A549 (cell line): ENCODE results near the gene AUTS2. TPM values are rescaled to one million over a fixed set of nuclear protein-coding genes. Genes with fewer than 3 reads are reported as not detected.

ENCODE experiments used
- ATAC-seq, 2 experiments: fragments of 200-7000 bp in 1 of 2; fragments of >200 bp in 1 of 2; cut with Nextera tagmentation in 1 of 2; cut with Tn5 transposase in 1 of 2; 3 replicates each; pipeline versions ENCODE4 v1.8.0 to v1.9.1; 2018 to 2020; ENCODE audit warnings: mild to moderate bottlenecking in 1 of 2, moderate library complexity in 1 of 2
- CTCF ChIA-PET: fragments of 300-600 bp; sonication (Branson Sonifier 250); formaldehyde crosslinking; extraction: SDS; loops from one replicate; lab custom pipeline; 2021; ENCODE audit warnings: antibody characterized with exemption, inconsistent platforms; lab: Yijun Ruan, JAX
- POLR2A ChIA-PET: fragments of 350-600 bp; formaldehyde crosslinking; extraction: SDS; loops from one replicate; lab custom pipeline; 2021; ENCODE audit warnings: antibody characterized with exemption, inconsistent platforms; lab: Yijun Ruan, JAX
- DNase-seq, 2 experiments: peaks; one replicate each; pipeline versions ENCODE4 v3.0.0 to v3.0.0-alpha.2; 2011 to 2016; ENCODE audit warnings: low read depth in 1 of 2, low spot score in 1 of 2
- FAIRE-seq: peaks from 2 replicates; lab custom pipeline; 2011; peaks lifted over from hg19 to GRCh38; lab: Jason Lieb, UNC
- H3K27ac ChIP-seq, 2 experiments: fragments of >200 bp; sonication (Bioruptor Twin); formaldehyde crosslinking; 3 replicates each; pipeline ENCODE4 v1.5.1; 2016 to 2017
- H3K4me1 ChIP-seq: fragments of >200 bp; sonication (Bioruptor Twin); formaldehyde crosslinking; 3 replicates; pipeline ENCODE4 v1.6.1; 2016
- H3K4me2 ChIP-seq: fragments of >200 bp; sonication (Bioruptor Twin); formaldehyde crosslinking; 3 replicates; pipeline ENCODE4 v1.6.1; 2016
- H3K4me3 ChIP-seq: fragments of >200 bp; sonication (Bioruptor Twin); formaldehyde crosslinking; 3 replicates; pipeline ENCODE4 v1.5.1; 2016
- H3K9me3 ChIP-seq: fragments of >200 bp; sonication (Bioruptor Twin); formaldehyde crosslinking; 3 replicates; pipeline ENCODE4 v1.6.1; 2016
- CHD4 ChIP-seq: fragments of 200-600 bp; sonication (generic); IDR thresholded peaks from 2 replicates; pipeline ENCODE4 v1.6.1; 2016; ENCODE audit warnings: antibody characterized with exemption, mild to moderate bottlenecking, borderline replicate concordance
- EHMT2 ChIP-seq: fragments of 200-600 bp; sonication (generic); IDR thresholded peaks from 2 replicates; pipeline ENCODE4 v1.6.1; 2016; ENCODE audit warnings: antibody characterized with exemption, low read depth, mild to moderate bottlenecking, moderate library complexity
- FOSL2 ChIP-seq, 2 experiments: fragments of 450-650 bp in 1 of 2; fragments of >200 bp in 1 of 2; sonication (Bioruptor Twin) in 1 of 2; formaldehyde crosslinking; IDR thresholded peaks; 2 replicates each; pipeline versions ENCODE4 v1.5.0 to v1.6.1; 2016 to 2020; ENCODE audit warnings: mild to moderate bottlenecking in 1 of 2, moderate library complexity in 1 of 2
- FOXS1 ChIP-seq: fragments of 250-450 bp; sonication (Bioruptor Pico); IDR thresholded peaks from 2 replicates; pipeline ENCODE4 v1.5.0; 2020; ENCODE audit warnings: mild to moderate bottlenecking, moderate library complexity
- HEYL ChIP-seq: fragments of 250-450 bp; sonication (Bioruptor Pico); IDR thresholded peaks from 2 replicates; pipeline ENCODE4 v1.8.0; 2021; ENCODE audit warnings: mild to moderate bottlenecking, moderate library complexity
- KDM1A ChIP-seq: fragments of 200-600 bp; sonication (generic); IDR thresholded peaks from 2 replicates; pipeline ENCODE4 v1.6.1; 2016; ENCODE audit warnings: low read depth, mild to moderate bottlenecking
- NPAS2 ChIP-seq: fragments of 250-450 bp; sonication (Bioruptor Pico); IDR thresholded peaks from 2 replicates; pipeline ENCODE4 v1.8.0; 2022; ENCODE audit warnings: mild to moderate bottlenecking, moderate library complexity, borderline replicate concordance
- RFX5 ChIP-seq: fragments of 450-650 bp; IDR thresholded peaks from 2 replicates; pipeline ENCODE4 v1.7.1; 2014; ENCODE audit warnings: antibody characterized with exemption, mild to moderate bottlenecking, moderate library complexity
- RNF2 ChIP-seq: fragments of 200-600 bp; sonication (generic); IDR thresholded peaks from 2 replicates; pipeline ENCODE4 v1.6.1; 2016; ENCODE audit warnings: low read depth, mild to moderate bottlenecking, antibody characterized with exemption, moderate library complexity, borderline replicate concordance
- TFCP2L1 ChIP-seq: fragments of 250-450 bp; sonication (Bioruptor Pico); IDR thresholded peaks from 2 replicates; pipeline ENCODE4 v1.5.0; 2021; ENCODE audit warnings: mild to moderate bottlenecking
- WGBS: methylation state at CpG from one replicate; pipeline ENCODE4 v1.1.6; 2017; ENCODE audit errors: missing lambda C conversion rate; 5-methylcytosine and 5-hydroxymethylcytosine counted together
- polyA plus RNA-seq, 4 experiments: library from polyadenylated mRNA; depleted of rRNA in 3 of 4; stranded (reverse); fragments of >200 nt; fragmentation: RNase III in 1 of 4; extraction: RNeasy Plus Mini Kit Qiagen cat#74134 plus additional on column Dnase treatment in 1 of 4; gene quantifications; 2 replicates in 3 of 4; 3 replicates in 1 of 4; pipeline ENCODE4 v1.2.3, GENCODE V29; 2011 to 2017
- TF ChIP-seq, protein P1 (sequence below): fragments of >200 bp; sonication (Bioruptor Twin); formaldehyde crosslinking; IDR thresholded peaks from 3 replicates; pipeline ENCODE4 v1.6.1; 2016
- TF ChIP-seq, protein P2 (sequence below): fragments of 250-450 bp; sonication (Bioruptor Pico); IDR thresholded peaks from 2 replicates; pipeline ENCODE4 v1.5.0; 2020; ENCODE audit warnings: low read depth, mild to moderate bottlenecking, moderate library complexity
- TF ChIP-seq, protein P3 (sequence below): fragments of 450-650 bp; IDR thresholded peaks from 2 replicates; pipeline ENCODE4 v1.6.1; 2014; ENCODE audit warnings: antibody characterized with exemption
- TF ChIP-seq, protein P4 (sequence below): fragments of >200 bp; sonication (Bioruptor Twin); formaldehyde crosslinking; IDR thresholded peaks from 2 replicates; pipeline ENCODE4 v1.6.1; 2016
- TF ChIP-seq, protein P5 (sequence below): fragments of >200 bp; sonication (Bioruptor Twin); formaldehyde crosslinking; IDR thresholded peaks from 3 replicates; pipeline ENCODE4 v1.5.1; 2016
- TF ChIP-seq, protein P6 (sequence below): IDR thresholded peaks from 2 replicates; pipeline ENCODE4 v1.6.1; 2012
- TF ChIP-seq, protein P7 (sequence below): fragments of 150-350 bp; IDR thresholded peaks from 2 replicates; pipeline ENCODE4 v1.6.1; 2014; ENCODE audit warnings: low read depth, mild to moderate bottlenecking, low read length

The AUTS2 gene
- polyA plus RNA-seq, 2 of the 4 experiments (the other 2 are of a cell fraction): 1.6 to 3.6 TPM

DNA sequence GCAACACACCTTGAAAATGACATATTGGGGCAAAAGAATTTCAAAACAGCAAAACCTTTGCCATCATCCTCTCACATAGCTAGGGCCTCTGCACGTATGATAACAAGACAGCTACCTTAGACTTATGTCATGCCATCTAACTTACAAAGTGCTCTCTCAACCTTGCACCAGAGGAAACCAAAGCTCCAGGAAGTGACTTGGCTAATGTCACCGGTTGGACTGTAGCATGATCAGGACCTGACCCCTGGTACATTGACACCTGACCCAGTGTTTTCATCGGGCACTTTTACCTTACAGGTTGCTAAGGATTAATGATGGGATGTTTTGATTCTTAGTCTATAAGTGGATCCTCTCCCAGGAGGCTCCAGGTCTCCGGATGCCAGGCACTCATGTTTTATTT lies 1003.8 kb downstream of the AUTS2 start:
- Histone ChIP-seq H3K4me3 (no peak overlapping the region), H3K4me1 (no peaks in the 10 kb centered on the region), H3K27ac (no peak overlapping the region), H3K9me3 (peaks cover 18% of the 10 kb centered on the region), H3K4me2 (no peak overlapping the region)
- ChIA-PET CTCF (no interaction called here), POLR2A (no interaction called here)
- ATAC-seq: no peak
- no peak for DNase-seq
- TF ChIP-seq FOXS1 (CRISPR knock-in tag) (no peak), HEYL (CRISPR knock-in tag) (no peak), RFX5 (no peak), CHD4 (no peak), TFCP2L1 (CRISPR knock-in tag) (no peak)
- TF ChIP-seq, protein P1, sequence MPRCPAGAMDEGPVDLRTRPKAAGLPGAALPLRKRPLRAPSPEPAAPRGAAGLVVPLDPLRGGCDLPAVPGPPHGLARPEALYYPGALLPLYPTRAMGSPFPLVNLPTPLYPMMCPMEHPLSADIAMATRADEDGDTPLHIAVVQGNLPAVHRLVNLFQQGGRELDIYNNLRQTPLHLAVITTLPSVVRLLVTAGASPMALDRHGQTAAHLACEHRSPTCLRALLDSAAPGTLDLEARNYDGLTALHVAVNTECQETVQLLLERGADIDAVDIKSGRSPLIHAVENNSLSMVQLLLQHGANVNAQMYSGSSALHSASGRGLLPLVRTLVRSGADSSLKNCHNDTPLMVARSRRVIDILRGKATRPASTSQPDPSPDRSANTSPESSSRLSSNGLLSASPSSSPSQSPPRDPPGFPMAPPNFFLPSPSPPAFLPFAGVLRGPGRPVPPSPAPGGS: no peak
- TF ChIP-seq, protein P2, sequence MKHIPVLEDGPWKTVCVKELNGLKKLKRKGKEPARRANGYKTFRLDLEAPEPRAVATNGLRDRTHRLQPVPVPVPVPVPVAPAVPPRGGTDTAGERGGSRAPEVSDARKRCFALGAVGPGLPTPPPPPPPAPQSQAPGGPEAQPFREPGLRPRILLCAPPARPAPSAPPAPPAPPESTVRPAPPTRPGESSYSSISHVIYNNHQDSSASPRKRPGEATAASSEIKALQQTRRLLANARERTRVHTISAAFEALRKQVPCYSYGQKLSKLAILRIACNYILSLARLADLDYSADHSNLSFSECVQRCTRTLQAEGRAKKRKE (CRISPR knock-in tag): no peak
- TF ChIP-seq, protein P3, sequence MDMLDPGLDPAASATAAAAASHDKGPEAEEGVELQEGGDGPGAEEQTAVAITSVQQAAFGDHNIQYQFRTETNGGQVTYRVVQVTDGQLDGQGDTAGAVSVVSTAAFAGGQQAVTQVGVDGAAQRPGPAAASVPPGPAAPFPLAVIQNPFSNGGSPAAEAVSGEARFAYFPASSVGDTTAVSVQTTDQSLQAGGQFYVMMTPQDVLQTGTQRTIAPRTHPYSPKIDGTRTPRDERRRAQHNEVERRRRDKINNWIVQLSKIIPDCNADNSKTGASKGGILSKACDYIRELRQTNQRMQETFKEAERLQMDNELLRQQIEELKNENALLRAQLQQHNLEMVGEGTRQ: no peak
- no peak for FAIRE-seq
- 10% methylated on average over 4 of the region's 4 CpGs for WGBS

DNA sequence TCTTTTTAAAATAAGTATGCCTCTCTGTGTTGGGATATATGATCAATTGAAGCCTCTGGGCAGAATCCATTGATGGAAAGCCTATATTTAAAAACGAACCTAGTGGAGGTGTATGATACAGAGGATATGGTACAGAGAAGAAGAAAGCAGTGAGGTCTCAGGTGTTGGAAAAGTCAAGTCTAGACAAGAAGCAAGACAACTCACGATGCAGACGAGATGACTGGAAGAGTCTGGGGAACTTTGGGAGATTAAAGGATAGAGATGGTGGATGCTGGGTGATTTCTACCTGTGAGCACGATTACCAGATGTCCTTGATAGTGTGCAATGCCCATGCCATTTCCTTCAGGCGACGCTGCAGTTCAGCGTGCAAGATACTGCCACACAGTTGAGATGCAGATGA lies 1009.0 kb downstream of the AUTS2 start:
- Histone ChIP-seq H3K27ac (no peak overlapping the region), H3K9me3 (peaks cover 14% of the 10 kb centered on the region), H3K4me3 (no peak overlapping the region), H3K4me2 (no peak overlapping the region), H3K4me1 (no peaks in the 10 kb centered on the region)
- FAIRE-seq (no peak), DNase-seq (no peak), ATAC-seq (no peak)
- 30% methylated on average over 7 of the region's 7 CpGs for WGBS
- CTCF ChIA-PET: no interaction called here
- no peak for TF ChIP-seq EHMT2
- TF ChIP-seq, protein P4, sequence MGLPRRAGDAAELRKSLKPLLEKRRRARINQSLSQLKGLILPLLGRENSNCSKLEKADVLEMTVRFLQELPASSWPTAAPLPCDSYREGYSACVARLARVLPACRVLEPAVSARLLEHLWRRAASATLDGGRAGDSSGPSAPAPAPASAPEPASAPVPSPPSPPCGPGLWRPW: no peak
- TF ChIP-seq RNF2: no peak
- no peak for TF ChIP-seq KDM1A
- TF ChIP-seq, protein P5, sequence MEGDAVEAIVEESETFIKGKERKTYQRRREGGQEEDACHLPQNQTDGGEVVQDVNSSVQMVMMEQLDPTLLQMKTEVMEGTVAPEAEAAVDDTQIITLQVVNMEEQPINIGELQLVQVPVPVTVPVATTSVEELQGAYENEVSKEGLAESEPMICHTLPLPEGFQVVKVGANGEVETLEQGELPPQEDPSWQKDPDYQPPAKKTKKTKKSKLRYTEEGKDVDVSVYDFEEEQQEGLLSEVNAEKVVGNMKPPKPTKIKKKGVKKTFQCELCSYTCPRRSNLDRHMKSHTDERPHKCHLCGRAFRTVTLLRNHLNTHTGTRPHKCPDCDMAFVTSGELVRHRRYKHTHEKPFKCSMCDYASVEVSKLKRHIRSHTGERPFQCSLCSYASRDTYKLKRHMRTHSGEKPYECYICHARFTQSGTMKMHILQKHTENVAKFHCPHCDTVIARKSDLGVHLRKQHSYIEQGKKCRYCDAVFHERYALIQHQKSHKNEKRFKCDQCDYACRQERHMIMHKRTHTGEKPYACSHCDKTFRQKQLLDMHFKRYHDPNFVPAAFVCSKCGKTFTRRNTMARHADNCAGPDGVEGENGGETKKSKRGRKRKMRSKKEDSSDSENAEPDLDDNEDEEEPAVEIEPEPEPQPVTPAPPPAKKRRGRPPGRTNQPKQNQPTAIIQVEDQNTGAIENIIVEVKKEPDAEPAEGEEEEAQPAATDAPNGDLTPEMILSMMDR: no peak
- no peak for TF ChIP-seq FOSL2 (IDR thresholded peaks at IDR 0.05)
- no peak for TF ChIP-seq FOSL2 (CRISPR knock-in tag; IDR thresholded peaks at IDR 0.05)
- TF ChIP-seq NPAS2: no peak
- TF ChIP-seq, protein P6, sequence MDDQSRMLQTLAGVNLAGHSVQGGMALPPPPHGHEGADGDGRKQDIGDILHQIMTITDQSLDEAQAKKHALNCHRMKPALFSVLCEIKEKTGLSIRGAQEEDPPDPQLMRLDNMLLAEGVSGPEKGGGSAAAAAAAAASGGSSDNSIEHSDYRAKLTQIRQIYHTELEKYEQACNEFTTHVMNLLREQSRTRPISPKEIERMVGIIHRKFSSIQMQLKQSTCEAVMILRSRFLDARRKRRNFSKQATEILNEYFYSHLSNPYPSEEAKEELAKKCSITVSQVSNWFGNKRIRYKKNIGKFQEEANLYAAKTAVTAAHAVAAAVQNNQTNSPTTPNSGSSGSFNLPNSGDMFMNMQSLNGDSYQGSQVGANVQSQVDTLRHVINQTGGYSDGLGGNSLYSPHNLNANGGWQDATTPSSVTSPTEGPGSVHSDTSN: no peak
- TF ChIP-seq, protein P7, sequence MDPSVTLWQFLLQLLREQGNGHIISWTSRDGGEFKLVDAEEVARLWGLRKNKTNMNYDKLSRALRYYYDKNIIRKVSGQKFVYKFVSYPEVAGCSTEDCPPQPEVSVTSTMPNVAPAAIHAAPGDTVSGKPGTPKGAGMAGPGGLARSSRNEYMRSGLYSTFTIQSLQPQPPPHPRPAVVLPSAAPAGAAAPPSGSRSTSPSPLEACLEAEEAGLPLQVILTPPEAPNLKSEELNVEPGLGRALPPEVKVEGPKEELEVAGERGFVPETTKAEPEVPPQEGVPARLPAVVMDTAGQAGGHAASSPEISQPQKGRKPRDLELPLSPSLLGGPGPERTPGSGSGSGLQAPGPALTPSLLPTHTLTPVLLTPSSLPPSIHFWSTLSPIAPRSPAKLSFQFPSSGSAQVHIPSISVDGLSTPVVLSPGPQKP: no peak
- POLR2A ChIA-PET: no interaction called here
